BE2C (cell line): ENCODE measurements around the gene PRRT1B.

Source experiments
- DNase-seq: peaks from one replicate; pipeline ENCODE4 v3.0.0-alpha.2; 2020
- H3K27me3 ChIP-seq: fragments of 250-450 bp; sonication (Bioruptor Pico); 2 replicates; pipeline ENCODE4 v1.5.1; 2020; ENCODE audit warnings: mild to moderate bottlenecking
- H3K36me3 ChIP-seq: fragments of 250-450 bp; sonication (Bioruptor Pico); 2 replicates; pipeline ENCODE4 v1.5.1; 2020; ENCODE audit warnings: mild to moderate bottlenecking
- H3K4me1 ChIP-seq: fragments of 250-450 bp; sonication (Bioruptor Pico); 2 replicates; pipeline ENCODE4 v1.5.1; 2020
- H3K4me3 ChIP-seq: 2 replicates; pipeline ENCODE4 v1.5.1; 2011; ENCODE audit warnings: low read depth, low read length
- H3K9me3 ChIP-seq: fragments of 250-450 bp; sonication (Bioruptor Pico); 2 replicates; pipeline ENCODE4 v1.5.1; 2020
- CTCF ChIP-seq: IDR thresholded peaks from 2 replicates; pipeline ENCODE4 v1.5.1; 2012; ENCODE audit warnings: mild to moderate bottlenecking, low read depth, low read length

Gene PRRT1B

GRCh38 chr9:131580358-131580757 lies 35.0 kb downstream of the PRRT1B start:
- Histone ChIP-seq H3K4me1 (no peaks in the 10 kb centered on the region), H3K27me3 (no peaks in the 10 kb centered on the region), H3K9me3 (no peaks in the 10 kb centered on the region), H3K36me3 (peaks cover 12% of the 10 kb centered on the region), H3K4me3 (no peak overlapping the region)
- no peak for TF ChIP-seq CTCF
- no peak for DNase-seq

GRCh38 chr9:131582056-131582455 lies 36.7 kb downstream of the PRRT1B start:
- DNase-seq, result no peak
- Histone ChIP-seq H3K4me1 (no peaks in the 10 kb centered on the region), H3K4me3 (no peak overlapping the region), H3K27me3 (no peaks in the 10 kb centered on the region), H3K9me3 (no peaks in the 10 kb centered on the region), H3K36me3 (peaks cover 14% of the 10 kb centered on the region)
- TF ChIP-seq CTCF, result no peak

GRCh38 chr9:131582466-131583336 lies 37.4 kb downstream of the PRRT1B start:
- Histone ChIP-seq H3K9me3 (no peaks in the 10 kb centered on the region), H3K36me3 (peaks cover 14% of the 10 kb centered on the region), H3K27me3 (no peaks in the 10 kb centered on the region), H3K4me1 (no peaks in the 10 kb centered on the region), H3K4me3 (no peak overlapping the region)
- no peak for TF ChIP-seq CTCF
- DNase-seq, result no peak

- H3K36me3 ChIP-seq, result peaks cover 14% of the 10 kb centered on the region
- no peak overlapping the region for H3K4me3 ChIP-seq
- no peak for TF ChIP-seq CTCF
- no peaks in the 10 kb centered on the region for H3K27me3 ChIP-seq
- H3K4me1 ChIP-seq, result no peaks in the 10 kb centered on the region
- DNase-seq, result no peak
- no peaks in the 10 kb centered on the region for H3K9me3 ChIP-seq
Observed at GRCh38 chr9:131583337-131583645, 38.0 kb downstream of the PRRT1B start.

GRCh38 chr9:131583836-131584555 lies 38.7 kb downstream of the PRRT1B start:
- no peaks in the 10 kb centered on the region for H3K9me3 ChIP-seq
- H3K4me1 ChIP-seq, result no peaks in the 10 kb centered on the region
- H3K27me3 ChIP-seq, result no peaks in the 10 kb centered on the region
- no peak overlapping the region for H3K4me3 ChIP-seq
- TF ChIP-seq CTCF, result no peak
- no peak for DNase-seq
- peaks cover 14% of the 10 kb centered on the region for H3K36me3 ChIP-seq

- H3K27me3 ChIP-seq, result no peaks in the 10 kb centered on the region
- H3K4me1 ChIP-seq, result no peaks in the 10 kb centered on the region
- no peak for TF ChIP-seq CTCF
- DNase-seq, result no peak
- no peak overlapping the region for H3K4me3 ChIP-seq
- H3K9me3 ChIP-seq, result no peaks in the 10 kb centered on the region
- peaks cover 14% of the 10 kb centered on the region for H3K36me3 ChIP-seq
Observed at GRCh38 chr9:131584858-131585257, 39.5 kb downstream of the PRRT1B start.
